Effector memory CD4-positive, alpha-beta T cell (primary cell): Measurements from ENCODE around the gene TANC1.

Experiments
- DNase-seq, 3 donors: peaks; one replicate each; pipeline ENCODE4 v3.0.0-alpha.2; 2020
- H3K27ac ChIP-seq: 2 replicates; pipeline ENCODE4 v1.7.0; 2013; ENCODE audit warnings: mild to moderate bottlenecking, low read length, moderate library complexity; ENCODE audit not compliant: insufficient read depth, poor library complexity, severe bottlenecking
- H3K27me3 ChIP-seq: replicated peaks from 2 replicates; pipeline ENCODE4 v1.7.0; 2013; ENCODE audit warnings: mild to moderate bottlenecking, low read length; ENCODE audit not compliant: insufficient read depth, control insufficient read depth, poor library complexity, severe bottlenecking
- H3K36me3 ChIP-seq: 2 replicates; pipeline ENCODE4 v1.7.0; 2013; ENCODE audit warnings: mild to moderate bottlenecking, low read length, moderate library complexity; ENCODE audit not compliant: control insufficient read depth, insufficient read depth
- H3K4me1 ChIP-seq: 2 replicates; pipeline ENCODE4 v1.7.0; 2013; ENCODE audit warnings: low read length, mild to moderate bottlenecking; ENCODE audit not compliant: control insufficient read depth, insufficient read depth, poor library complexity, severe bottlenecking
- H3K4me3 ChIP-seq: 2 replicates; pipeline ENCODE4 v1.7.0; 2013; ENCODE audit warnings: low read length, low read depth, mild to moderate bottlenecking; ENCODE audit not compliant: insufficient read depth, poor library complexity, severe bottlenecking
- H3K9me3 ChIP-seq: 2 replicates; pipeline ENCODE4 v1.7.0; 2013; ENCODE audit warnings: mild to moderate bottlenecking, low read length, moderate library complexity; ENCODE audit not compliant: control insufficient read depth

Gene TANC1

GRCh38 chr2:159177357-159177756 lies 208.9 kb downstream of the TANC1 start:
- no peaks in the 10 kb centered on the region for H3K36me3 ChIP-seq
- no peak for DNase-seq
- no peaks in the 10 kb centered on the region for H3K27me3 ChIP-seq
- H3K9me3 ChIP-seq = no peaks in the 10 kb centered on the region
- H3K27ac ChIP-seq = no peak overlapping the region
- H3K4me1 ChIP-seq = no peaks in the 10 kb centered on the region
- no peak overlapping the region for H3K4me3 ChIP-seq

GRCh38 chr2:159177957-159178356 lies 209.5 kb downstream of the TANC1 start:
- DNase-seq = no peak
- Histone ChIP-seq H3K27me3 (no peaks in the 10 kb centered on the region), H3K9me3 (no peaks in the 10 kb centered on the region), H3K4me1 (no peaks in the 10 kb centered on the region), H3K4me3 (no peak overlapping the region), H3K27ac (no peak overlapping the region), H3K36me3 (no peaks in the 10 kb centered on the region)

DNA sequence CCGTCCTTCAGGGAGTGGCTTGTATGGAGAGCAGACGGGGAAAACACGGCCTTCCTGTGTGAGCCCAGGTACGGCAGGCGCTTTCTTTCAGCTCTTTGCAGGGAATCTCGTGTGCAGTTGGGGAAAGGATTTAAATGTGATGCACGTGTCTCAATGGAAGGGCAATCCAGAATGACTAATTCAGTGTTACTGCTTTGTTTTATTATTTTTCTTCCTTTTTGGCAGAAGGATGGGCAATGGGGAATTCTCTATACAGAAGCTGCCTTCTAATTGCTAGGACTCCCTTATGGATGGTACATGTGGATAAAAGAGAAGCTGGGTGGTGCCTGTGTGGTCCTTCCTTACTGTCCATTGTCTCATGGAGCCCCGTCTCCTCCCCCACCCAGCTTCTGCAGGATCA lies 210.7 kb downstream of the TANC1 start:
- no peaks in the 10 kb centered on the region for H3K4me1 ChIP-seq
- no peak for DNase-seq
- H3K4me3 ChIP-seq = no peak overlapping the region
- H3K36me3 ChIP-seq = no peaks in the 10 kb centered on the region
- no peaks in the 10 kb centered on the region for H3K9me3 ChIP-seq
- H3K27me3 ChIP-seq = no peaks in the 10 kb centered on the region
- no peak overlapping the region for H3K27ac ChIP-seq

DNA sequence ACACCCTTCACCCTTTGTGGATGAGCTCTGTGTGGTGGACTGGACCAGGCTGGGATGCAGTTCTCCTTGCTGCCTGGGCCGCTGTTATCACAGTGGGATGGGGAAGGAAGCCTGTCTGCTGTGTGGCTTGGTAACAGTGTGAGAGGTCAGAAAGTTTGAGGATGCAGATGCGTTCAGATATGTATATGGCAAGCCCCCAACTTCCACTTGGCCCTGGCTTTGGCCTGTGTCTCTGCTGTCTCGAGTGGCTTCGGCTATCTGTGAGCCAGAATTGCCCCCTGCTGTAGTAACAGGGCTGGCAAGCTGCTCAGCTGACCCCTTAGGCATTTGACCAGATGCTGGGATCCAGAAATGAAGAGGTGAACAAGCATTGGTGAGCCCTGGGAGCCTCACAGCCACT lies 211.3 kb downstream of the TANC1 start:
- Histone ChIP-seq H3K36me3 (no peaks in the 10 kb centered on the region), H3K27me3 (no peaks in the 10 kb centered on the region)
- no peak for DNase-seq

GRCh38 chr2:159183346-159183745 lies 214.9 kb downstream of the TANC1 start:
- no peak for DNase-seq
- H3K4me3 ChIP-seq = no peak overlapping the region
- H3K36me3 ChIP-seq = no peaks in the 10 kb centered on the region

More for the DNA sequence above, 211.3 kb downstream of the TANC1 start:
- no peaks in the 10 kb centered on the region for H3K9me3 ChIP-seq
- no peaks in the 10 kb centered on the region for H3K4me1 ChIP-seq
- no peak overlapping the region for H3K4me3 ChIP-seq
- H3K27ac ChIP-seq = no peak overlapping the region

DNA sequence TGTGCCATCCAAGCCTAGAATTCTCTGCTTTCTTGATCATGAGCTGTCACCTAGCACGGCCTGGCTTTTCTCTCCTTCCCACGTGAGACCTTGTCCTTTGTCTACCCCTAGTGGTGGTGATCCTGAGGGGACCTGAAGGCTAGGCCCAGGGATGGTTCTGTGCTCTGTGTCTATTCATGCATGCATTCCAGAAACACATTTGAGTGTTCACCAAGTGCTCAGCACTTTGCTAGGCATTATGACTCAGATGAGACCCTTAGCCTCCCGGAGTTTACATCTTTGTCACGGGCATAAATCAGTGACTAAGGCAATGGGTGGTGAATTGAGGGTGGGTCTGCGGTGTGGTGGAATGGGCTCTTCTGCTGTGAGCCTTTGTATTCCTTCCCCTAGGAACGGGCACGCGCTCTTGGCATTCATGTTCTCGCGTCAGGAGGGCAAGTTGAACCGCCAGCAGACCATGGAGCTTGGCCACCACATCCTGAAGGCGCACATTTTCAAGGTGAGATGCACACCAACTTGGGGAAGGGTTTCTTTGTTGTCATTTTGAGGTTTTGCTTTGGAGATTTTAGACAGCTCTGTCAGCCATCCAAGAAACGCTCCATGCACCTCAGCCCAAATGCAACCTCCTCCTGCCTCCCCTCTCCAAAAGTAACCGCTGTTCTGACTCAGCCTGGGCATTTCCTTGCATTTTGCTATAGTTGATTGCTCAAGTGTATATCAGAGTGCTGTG lies 217.1 kb downstream of the TANC1 start:
- Histone ChIP-seq H3K27me3 (no peaks in the 10 kb centered on the region), H3K4me3 (no peak overlapping the region), H3K9me3 (no peaks in the 10 kb centered on the region), H3K27ac (no peak overlapping the region), H3K36me3 (no peaks in the 10 kb centered on the region), H3K4me1 (no peaks in the 10 kb centered on the region)
- DNase-seq = no peak

More at GRCh38 chr2:159183346-159183745, 214.9 kb downstream of the TANC1 start:
- H3K9me3 ChIP-seq = no peaks in the 10 kb centered on the region
- H3K4me1 ChIP-seq = no peaks in the 10 kb centered on the region
- no peak overlapping the region for H3K27ac ChIP-seq
- no peaks in the 10 kb centered on the region for H3K27me3 ChIP-seq

DNA sequence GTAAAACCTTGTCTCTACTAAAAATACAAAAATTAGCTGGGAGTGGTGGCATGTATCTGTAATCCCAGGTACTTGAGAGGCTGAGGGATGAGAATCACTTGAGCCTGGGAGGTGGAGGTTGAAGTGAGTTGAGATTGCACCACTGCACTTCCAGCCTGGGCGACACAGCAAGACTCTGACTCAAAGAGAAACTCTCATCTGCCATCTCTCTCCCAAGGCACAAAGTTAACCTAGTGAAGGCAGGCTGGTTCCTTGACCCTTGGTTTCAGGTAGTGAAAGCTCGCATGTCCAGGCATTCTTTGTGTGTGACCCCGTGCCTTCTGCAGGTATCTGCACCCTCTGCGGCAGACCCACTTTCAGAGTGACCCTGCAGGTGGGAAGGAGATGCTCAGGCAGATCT lies 218.0 kb downstream of the TANC1 start:
- no peaks in the 10 kb centered on the region for H3K27me3 ChIP-seq
- no peaks in the 10 kb centered on the region for H3K36me3 ChIP-seq
- DNase-seq = no peak
- no peak overlapping the region for H3K4me3 ChIP-seq
- H3K27ac ChIP-seq = no peak overlapping the region
- no peaks in the 10 kb centered on the region for H3K4me1 ChIP-seq
- no peaks in the 10 kb centered on the region for H3K9me3 ChIP-seq

DNA sequence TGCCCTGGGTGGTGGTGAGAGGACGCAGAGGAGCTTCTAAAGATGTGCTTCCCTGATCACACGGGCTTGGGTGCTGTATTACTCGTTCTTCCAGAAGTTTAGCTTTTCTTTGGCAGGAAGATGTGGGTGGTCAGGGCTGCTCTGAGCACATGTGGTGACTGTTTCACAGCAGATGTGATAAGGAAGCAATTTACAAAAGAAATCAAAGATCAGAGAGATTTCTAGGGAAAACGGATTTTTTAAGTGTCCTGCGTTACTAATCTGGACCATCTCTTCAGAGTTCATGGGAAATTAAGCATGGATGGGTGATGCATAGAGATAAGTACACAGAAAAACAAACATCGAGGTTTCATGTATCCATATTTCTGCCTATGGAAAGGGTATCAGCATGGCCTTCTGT lies 218.7 kb downstream of the TANC1 start:
- Histone ChIP-seq H3K27ac (no peak overlapping the region), H3K4me1 (no peaks in the 10 kb centered on the region), H3K9me3 (no peaks in the 10 kb centered on the region), H3K4me3 (no peak overlapping the region), H3K36me3 (no peaks in the 10 kb centered on the region), H3K27me3 (no peaks in the 10 kb centered on the region)
- DNase-seq = no peak

- no peak overlapping the region for H3K27ac ChIP-seq
- no peak for DNase-seq
- no peaks in the 10 kb centered on the region for H3K9me3 ChIP-seq
- no peaks in the 10 kb centered on the region for H3K36me3 ChIP-seq
- H3K27me3 ChIP-seq = no peaks in the 10 kb centered on the region
- H3K4me3 ChIP-seq = no peak overlapping the region
- H3K4me1 ChIP-seq = no peaks in the 10 kb centered on the region
Measured at GRCh38 chr2:159188449-159188848, 220.0 kb downstream of the TANC1 start.

GRCh38 chr2:159192371-159192918 lies 224.0 kb downstream of the TANC1 start:
- H3K27ac ChIP-seq = no peak overlapping the region
- no peak overlapping the region for H3K4me3 ChIP-seq
- no peaks in the 10 kb centered on the region for H3K4me1 ChIP-seq
- H3K9me3 ChIP-seq = no peaks in the 10 kb centered on the region
- no peaks in the 10 kb centered on the region for H3K27me3 ChIP-seq
- DNase-seq = no peak
- H3K36me3 ChIP-seq = no peaks in the 10 kb centered on the region
